Osteoblast (primary cell): Measurements from ENCODE around the gene NRAP. TPM values are rescaled to one million over a fixed set of nuclear protein-coding genes. Genes with fewer than 3 reads are reported as not detected.

Source experiments
- DNase-seq: peaks from one replicate; pipeline ENCODE4 v3.0.0; 2011; ENCODE audit warnings: low spot score, mixed read lengths; ENCODE audit not compliant: insufficient read length; ENCODE audit errors: missing footprints
- H2AFZ ChIP-seq: 2 replicates; pipeline ENCODE4 v1.6.0; 2011; ENCODE audit warnings: mild to moderate bottlenecking, low read length
- H3K27ac ChIP-seq: 2 replicates; pipeline ENCODE4 v1.5.1; 2011; ENCODE audit warnings: mild to moderate bottlenecking, low read depth, low read length, moderate library complexity
- H3K27me3 ChIP-seq: 2 replicates; pipeline ENCODE4 v1.6.0; 2012; ENCODE audit warnings: mild to moderate bottlenecking, control low read depth, inconsistent platforms, low read length, moderate library complexity; ENCODE audit not compliant: insufficient read depth
- H3K36me3 ChIP-seq: 2 replicates; pipeline ENCODE4 v1.5.1; 2011; ENCODE audit warnings: mild to moderate bottlenecking, low read length, control low read depth, moderate library complexity; ENCODE audit not compliant: insufficient read depth
- H3K4me1 ChIP-seq: 2 replicates; pipeline ENCODE4 v1.5.1; 2011; ENCODE audit warnings: mild to moderate bottlenecking, low read length, control low read depth, moderate library complexity; ENCODE audit not compliant: insufficient read depth
- H3K4me2 ChIP-seq: 2 replicates; pipeline ENCODE4 v1.6.0; 2011; ENCODE audit warnings: mild to moderate bottlenecking, low read length; ENCODE audit not compliant: insufficient read depth
- H3K4me3 ChIP-seq: fragments of 200-600 bp; sonication (generic); 3 replicates; pipeline ENCODE4 v1.5.1; 2012; ENCODE audit warnings: mild to moderate bottlenecking, low read length, inconsistent platforms; ENCODE audit not compliant: insufficient read depth
- H3K79me2 ChIP-seq: 2 replicates; pipeline ENCODE4 v1.6.0; 2012; ENCODE audit warnings: mild to moderate bottlenecking, low read length, control low read depth, inconsistent platforms; ENCODE audit not compliant: insufficient read depth
- H3K9me3 ChIP-seq: 2 replicates; pipeline ENCODE4 v1.5.1; 2011; ENCODE audit warnings: low read depth, low read length, control low read depth
- H4K20me1 ChIP-seq: 2 replicates; pipeline ENCODE4 v1.6.0; 2012; ENCODE audit warnings: mild to moderate bottlenecking, low read length, control low read depth; ENCODE audit not compliant: insufficient read depth
- total RNA-seq: library from RNA; depleted of rRNA; stranded (reverse); fragments of >200 nt; gene quantifications from 2 replicates; pipeline ENCODE4 v1.2.3, GENCODE V29; 2012
- TF ChIP-seq, protein P1 (sequence below): IDR thresholded peaks from 2 replicates; pipeline ENCODE4 v1.5.1; 2011; ENCODE audit warnings: mild to moderate bottlenecking, low read depth, low read length, moderate library complexity; ENCODE audit errors: extremely low read depth

The NRAP gene
- total RNA-seq, 1 donor: not detected

DNA sequence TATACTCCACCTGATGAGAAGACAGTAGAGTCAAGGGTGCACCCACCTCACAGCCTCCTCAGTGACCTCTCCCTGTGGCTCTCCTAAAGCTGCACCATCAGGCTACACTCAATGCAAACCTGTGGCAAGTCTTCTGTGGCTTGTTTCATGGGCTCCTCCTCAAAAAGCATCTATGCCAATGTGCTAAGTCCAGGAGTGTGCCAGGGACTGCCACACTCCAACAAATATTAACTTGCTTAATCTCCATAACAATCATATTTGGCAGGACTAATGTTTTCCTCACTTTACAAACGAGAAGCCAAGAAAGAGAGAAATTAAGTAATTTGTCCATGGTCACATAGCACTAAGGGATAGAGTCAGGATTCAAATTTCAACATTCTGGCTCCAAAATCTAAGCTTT lies 11.9 kb downstream of the NRAP start:
- Histone ChIP-seq H3K4me2 (no peak overlapping the region), H3K4me3 (no peak overlapping the region), H4K20me1 (no peaks in the 10 kb centered on the region), H3K4me1 (no peaks in the 10 kb centered on the region), H3K9me3 (no peaks in the 10 kb centered on the region), H3K27ac (no peak overlapping the region), H3K79me2 (no peaks in the 10 kb centered on the region), H2AFZ (no peak overlapping the region), H3K36me3 (no peaks in the 10 kb centered on the region), H3K27me3 (peaks cover 5% of the 10 kb centered on the region)
- no peak for DNase-seq
- TF ChIP-seq, protein P1, sequence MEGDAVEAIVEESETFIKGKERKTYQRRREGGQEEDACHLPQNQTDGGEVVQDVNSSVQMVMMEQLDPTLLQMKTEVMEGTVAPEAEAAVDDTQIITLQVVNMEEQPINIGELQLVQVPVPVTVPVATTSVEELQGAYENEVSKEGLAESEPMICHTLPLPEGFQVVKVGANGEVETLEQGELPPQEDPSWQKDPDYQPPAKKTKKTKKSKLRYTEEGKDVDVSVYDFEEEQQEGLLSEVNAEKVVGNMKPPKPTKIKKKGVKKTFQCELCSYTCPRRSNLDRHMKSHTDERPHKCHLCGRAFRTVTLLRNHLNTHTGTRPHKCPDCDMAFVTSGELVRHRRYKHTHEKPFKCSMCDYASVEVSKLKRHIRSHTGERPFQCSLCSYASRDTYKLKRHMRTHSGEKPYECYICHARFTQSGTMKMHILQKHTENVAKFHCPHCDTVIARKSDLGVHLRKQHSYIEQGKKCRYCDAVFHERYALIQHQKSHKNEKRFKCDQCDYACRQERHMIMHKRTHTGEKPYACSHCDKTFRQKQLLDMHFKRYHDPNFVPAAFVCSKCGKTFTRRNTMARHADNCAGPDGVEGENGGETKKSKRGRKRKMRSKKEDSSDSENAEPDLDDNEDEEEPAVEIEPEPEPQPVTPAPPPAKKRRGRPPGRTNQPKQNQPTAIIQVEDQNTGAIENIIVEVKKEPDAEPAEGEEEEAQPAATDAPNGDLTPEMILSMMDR: no peak

DNA sequence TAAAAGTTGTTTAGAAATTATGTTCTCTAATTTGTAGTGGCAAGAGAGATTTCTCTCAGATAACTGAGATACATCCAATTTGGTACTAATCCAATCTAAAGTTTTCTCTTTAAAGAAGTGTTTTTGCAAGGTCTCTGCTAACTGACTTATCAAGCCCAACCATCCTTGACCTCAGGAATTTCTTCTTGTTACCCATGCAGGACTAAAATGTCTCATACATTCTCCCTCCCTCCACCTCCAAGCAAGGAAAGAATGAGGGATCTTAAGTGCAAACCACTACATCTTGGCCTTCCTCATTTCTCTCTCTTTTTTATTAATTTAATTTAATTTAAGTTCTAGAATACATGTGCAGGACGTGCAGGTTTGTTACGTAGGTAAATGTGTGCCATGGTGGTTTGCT lies 12.8 kb downstream of the NRAP start:
- no peaks in the 10 kb centered on the region for H3K36me3 ChIP-seq
- H3K4me1 ChIP-seq: no peaks in the 10 kb centered on the region
- TF ChIP-seq, protein P1: no peak
- no peaks in the 10 kb centered on the region for H4K20me1 ChIP-seq
- H3K79me2 ChIP-seq: no peaks in the 10 kb centered on the region
- H3K9me3 ChIP-seq: no peaks in the 10 kb centered on the region
- H3K4me2 ChIP-seq: no peak overlapping the region
- H3K27me3 ChIP-seq: peaks cover 5% of the 10 kb centered on the region
- no peak overlapping the region for H3K4me3 ChIP-seq
- no peak for DNase-seq
- no peak overlapping the region for H3K27ac ChIP-seq
- no peak overlapping the region for H2AFZ ChIP-seq

DNA sequence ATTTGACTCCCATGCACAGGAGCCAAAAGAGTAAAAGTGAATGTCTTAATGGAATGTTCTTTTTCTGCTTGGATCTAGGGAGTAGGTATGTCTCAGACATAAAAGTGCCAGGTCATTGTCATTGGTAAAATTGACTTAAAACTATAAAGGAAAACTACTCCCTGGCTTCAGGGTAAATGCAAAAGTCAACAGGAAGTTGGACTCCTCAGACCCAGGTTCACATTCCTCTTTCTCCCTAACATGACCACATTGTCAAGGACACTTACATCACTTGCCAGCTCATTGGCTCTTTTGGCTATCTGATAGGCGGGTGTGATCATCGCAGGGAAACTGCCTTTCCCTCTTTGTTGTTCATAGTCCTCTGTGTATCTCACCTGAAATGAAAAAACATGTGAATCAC lies 13.7 kb downstream of the NRAP start:
- Histone ChIP-seq H3K36me3 (no peaks in the 10 kb centered on the region), H3K9me3 (no peaks in the 10 kb centered on the region), H4K20me1 (no peaks in the 10 kb centered on the region), H3K27me3 (peaks cover 5% of the 10 kb centered on the region), H3K4me2 (no peak overlapping the region), H3K27ac (no peak overlapping the region), H3K4me1 (no peaks in the 10 kb centered on the region), H3K4me3 (no peak overlapping the region), H2AFZ (no peak overlapping the region), H3K79me2 (no peaks in the 10 kb centered on the region)
- no peak for DNase-seq
- TF ChIP-seq, protein P1: no peak

DNA sequence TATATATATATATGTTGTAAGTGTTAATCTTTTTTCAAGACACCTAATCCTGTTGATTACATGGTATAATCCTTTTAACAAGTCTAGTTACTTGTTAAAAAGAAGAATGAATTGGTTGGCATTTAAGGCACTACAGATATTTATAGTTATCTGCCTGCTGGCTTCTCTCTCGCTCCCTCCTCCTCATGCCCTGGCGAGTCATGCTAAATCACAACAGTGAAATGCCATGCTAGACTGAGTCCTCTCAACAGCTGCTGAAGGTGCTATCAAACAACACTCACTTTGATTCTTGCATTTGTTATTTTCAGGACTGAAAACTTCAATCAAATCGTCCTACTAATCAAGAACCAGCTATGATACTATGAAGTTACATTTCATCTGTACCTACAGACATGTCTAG lies 15.4 kb downstream of the NRAP start:
- H3K27me3 ChIP-seq: no peaks in the 10 kb centered on the region
- H4K20me1 ChIP-seq: no peaks in the 10 kb centered on the region
- H3K9me3 ChIP-seq: no peaks in the 10 kb centered on the region
- no peak overlapping the region for H3K4me3 ChIP-seq
- H3K4me2 ChIP-seq: no peak overlapping the region
- TF ChIP-seq, protein P1: no peak
- no peak overlapping the region for H2AFZ ChIP-seq
- H3K79me2 ChIP-seq: no peaks in the 10 kb centered on the region
- no peak overlapping the region for H3K27ac ChIP-seq
- peaks cover 9% of the 10 kb centered on the region for H3K4me1 ChIP-seq
- no peak for DNase-seq
- no peaks in the 10 kb centered on the region for H3K36me3 ChIP-seq
